Fibroblast of mammary gland (primary cell): ENCODE data around the gene CLPTM1.
A peak's percentile ranks its signal among the peaks of the same experiment; 100 is the strongest.

ENCODE experiments used
- DNase-seq: peaks from one replicate; pipeline ENCODE4 v3.0.0-alpha.2; 2010; ENCODE audit warnings: low read depth
- H3K4me3 ChIP-seq: 2 replicates; pipeline ENCODE4 v1.5.1; 2011; ENCODE audit warnings: low read depth, mild to moderate bottlenecking, low read length, moderate library complexity; ENCODE audit not compliant: control insufficient read depth
- TF ChIP-seq, protein P1 (sequence below): conservative IDR thresholded peaks from 2 replicates; pipeline ENCODE4 v1.5.1; 2011; ENCODE audit warnings: low read depth, low read length, inconsistent platforms; ENCODE audit not compliant: control insufficient read depth, insufficient read depth

Gene CLPTM1

DNA sequence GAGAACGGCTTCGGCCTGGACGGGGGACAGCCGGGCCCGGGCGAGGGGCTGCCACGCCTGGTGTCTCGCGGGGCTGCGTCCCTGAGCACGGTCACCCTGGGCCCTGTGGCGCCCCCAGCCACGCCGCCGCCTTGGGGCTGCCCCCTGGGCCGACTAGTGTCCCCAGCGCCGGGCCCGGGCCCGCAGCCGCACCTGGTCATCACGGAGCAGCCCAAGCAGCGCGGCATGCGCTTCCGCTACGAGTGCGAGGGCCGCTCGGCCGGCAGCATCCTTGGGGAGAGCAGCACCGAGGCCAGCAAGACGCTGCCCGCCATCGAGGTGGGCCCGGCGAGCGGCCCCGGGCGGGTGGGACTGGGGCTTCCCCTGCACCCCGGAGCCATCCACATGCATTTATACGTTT lies 56.8 kb downstream of the CLPTM1 start:
- TF ChIP-seq, protein P1, sequence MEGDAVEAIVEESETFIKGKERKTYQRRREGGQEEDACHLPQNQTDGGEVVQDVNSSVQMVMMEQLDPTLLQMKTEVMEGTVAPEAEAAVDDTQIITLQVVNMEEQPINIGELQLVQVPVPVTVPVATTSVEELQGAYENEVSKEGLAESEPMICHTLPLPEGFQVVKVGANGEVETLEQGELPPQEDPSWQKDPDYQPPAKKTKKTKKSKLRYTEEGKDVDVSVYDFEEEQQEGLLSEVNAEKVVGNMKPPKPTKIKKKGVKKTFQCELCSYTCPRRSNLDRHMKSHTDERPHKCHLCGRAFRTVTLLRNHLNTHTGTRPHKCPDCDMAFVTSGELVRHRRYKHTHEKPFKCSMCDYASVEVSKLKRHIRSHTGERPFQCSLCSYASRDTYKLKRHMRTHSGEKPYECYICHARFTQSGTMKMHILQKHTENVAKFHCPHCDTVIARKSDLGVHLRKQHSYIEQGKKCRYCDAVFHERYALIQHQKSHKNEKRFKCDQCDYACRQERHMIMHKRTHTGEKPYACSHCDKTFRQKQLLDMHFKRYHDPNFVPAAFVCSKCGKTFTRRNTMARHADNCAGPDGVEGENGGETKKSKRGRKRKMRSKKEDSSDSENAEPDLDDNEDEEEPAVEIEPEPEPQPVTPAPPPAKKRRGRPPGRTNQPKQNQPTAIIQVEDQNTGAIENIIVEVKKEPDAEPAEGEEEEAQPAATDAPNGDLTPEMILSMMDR, result no peak

DNA sequence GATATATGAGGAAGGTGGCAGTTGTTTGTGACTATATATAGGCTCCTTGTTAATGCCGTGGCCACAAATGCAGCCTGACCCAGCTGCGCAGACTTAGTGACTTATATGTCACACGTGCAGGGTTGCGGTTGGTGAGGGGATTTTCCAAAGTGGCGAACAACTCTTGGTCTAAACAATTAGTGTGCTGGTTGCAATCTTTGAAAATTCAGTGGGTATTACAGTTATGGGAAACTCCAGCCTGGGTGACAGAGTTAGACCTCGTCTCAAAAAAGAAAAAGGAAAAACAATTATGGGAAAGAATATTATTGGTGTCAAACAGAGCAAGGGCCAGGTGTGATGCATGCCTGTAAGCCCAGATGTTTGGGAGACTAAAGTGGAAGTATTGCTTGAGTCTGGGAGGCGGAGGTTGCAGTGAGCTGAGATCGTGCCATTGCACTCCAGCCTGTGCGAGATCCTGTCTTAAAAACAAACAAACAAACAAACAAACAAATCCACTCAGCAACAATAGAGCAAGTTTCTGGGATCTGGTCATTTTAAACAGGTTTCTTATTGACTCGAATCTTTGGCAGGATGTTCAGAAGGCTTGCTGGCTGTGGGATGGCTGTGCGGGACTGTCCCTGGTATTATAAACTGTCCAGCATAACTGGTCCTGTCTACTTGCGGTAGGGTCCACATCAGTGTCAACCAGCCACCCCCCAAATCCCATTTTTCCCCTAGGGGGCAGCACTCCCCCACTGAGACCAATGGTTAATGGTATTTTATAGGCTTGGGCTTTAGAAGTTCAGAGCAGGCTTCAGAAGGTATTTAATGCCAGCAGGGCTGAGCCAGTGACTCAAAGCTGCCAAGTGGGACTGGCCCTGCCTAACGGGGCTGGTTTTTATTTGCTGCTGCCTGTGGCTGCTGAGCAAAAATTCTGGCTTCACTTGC lies 61.5 kb downstream of the CLPTM1 start:
- TF ChIP-seq, protein P1, result peak; percentile 78
- DNase-seq, result peak; percentile 81
- no peak overlapping the region for H3K4me3 ChIP-seq

More for the DNA sequence above, 56.8 kb downstream of the CLPTM1 start:
- H3K4me3 ChIP-seq, result no peak overlapping the region
- DNase-seq, result no peak

DNA sequence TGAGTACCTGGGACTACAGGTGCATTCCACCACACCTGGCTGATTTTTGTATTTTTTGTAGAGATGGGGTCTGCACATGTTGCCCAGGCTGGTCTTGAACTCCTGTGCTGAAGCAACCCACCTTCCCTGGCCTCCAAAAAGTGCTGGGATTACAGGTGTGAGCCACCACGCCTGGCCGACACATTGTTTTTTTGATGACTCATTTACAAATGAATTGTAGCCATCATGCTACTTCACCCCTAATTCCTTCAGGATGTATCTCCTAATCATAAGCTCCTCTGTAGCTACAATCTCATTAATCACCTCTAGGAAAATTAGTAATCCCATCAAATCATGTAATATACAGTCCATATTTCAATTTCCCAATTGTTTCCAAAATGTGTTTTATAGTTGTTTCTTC lies 64.0 kb downstream of the CLPTM1 start:
- TF ChIP-seq, protein P1, result no peak
- DNase-seq, result no peak
- H3K4me3 ChIP-seq, result no peak overlapping the region

DNA sequence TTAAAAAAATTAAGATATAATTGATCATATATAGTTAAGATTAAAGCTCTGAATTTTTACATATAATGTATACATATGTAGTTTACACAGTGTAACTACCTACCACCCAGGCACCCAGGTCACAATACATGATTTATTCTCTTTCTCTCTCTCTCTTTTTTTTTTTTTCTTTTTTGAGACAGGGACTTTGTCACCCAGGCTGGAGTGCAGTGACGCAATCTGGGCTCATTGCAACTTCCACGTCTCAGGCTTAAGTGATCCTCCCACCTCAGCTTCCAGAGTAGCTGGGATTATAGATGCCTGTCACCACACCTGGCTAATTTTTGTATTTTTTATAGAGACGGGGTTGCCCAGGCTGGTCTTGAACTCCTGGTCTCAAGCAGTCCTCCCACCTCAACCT lies 64.9 kb downstream of the CLPTM1 start:
- H3K4me3 ChIP-seq, result no peak overlapping the region
- TF ChIP-seq, protein P1, result no peak
- no peak for DNase-seq

DNA sequence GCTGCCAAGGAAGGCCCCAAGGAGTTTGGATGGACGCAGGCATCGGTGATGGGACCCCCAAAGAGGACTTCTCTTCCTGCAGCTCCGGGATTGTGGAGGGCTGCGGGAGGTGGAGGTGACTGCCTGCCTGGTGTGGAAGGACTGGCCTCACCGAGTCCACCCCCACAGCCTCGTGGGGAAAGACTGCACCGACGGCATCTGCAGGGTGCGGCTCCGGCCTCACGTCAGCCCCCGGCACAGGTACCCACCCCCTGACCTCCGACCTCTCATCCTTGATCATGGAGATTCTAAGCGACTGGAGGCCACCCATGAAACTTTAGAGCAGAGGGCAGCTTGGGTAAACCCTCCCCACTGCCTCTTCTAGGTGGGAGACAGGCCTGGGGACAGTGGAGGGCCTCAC lies 66.8 kb downstream of the CLPTM1 start:
- no peak overlapping the region for H3K4me3 ChIP-seq
- DNase-seq, result no peak
- TF ChIP-seq, protein P1, result no peak

DNA sequence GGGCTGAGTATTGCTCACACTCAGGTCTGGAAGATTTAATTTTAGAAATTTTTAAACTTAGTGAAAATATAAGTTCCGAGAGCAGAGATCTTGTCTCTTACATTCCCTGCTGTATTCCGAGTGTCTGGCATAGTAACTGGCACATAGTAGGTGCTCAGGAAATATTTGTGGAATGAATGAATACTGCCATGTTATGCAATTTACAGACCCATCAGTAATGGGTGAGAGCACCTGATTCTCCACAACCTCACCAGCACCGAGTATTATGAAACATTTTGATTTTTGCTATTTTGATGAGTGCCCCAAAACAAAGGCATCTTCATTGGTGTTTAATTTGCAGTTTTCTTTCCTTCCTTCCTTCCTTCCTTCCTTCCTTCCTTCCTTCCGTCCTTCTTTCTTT lies 67.9 kb downstream of the CLPTM1 start:
- H3K4me3 ChIP-seq, result no peak overlapping the region
- TF ChIP-seq, protein P1, result no peak
- DNase-seq, result no peak
